ENCODE results near the gene DYNLL2. TPM values are rescaled to one million over a fixed set of nuclear protein-coding genes. Genes with fewer than 3 reads are reported as not detected.

DYNLL2 gene
- total and polyA plus RNA-seq, 9 of the 15 experiments (the other 6 are each of a cell fraction or from before 2014, with no cell fraction given), result 1.8 to 24.5 (median 13.0) TPM

DNA sequence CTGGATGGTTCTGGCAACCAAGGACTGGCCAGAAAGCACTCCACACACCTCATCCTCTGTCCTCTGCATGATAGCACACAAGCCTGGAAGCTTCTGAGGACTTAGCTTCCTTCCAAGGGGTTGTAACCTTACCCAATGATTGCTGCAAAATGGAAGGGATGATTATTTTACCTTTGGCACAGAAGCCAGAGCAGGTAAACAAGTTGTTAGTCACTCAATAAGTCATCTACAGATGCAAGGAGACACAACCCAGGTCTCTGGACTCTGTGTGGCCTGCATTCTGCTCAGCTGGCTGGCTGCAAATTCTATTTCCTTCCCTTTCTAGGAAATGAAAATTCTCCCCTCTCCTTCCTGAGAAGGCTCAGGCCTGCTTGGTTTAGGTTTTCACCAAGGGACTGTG is 26.7 kb upstream of the DYNLL2 start:
- intact Hi-C loops (cut with micrococcal nuclease), result no loop called here
- Histone ChIP-seq H3K9ac (ENCODE audit: insufficient read depth in 1 of 2, low read depth in 2 of 2, low read length in 2 of 2) (no peak overlapping the region), H3K27me3 (ENCODE audit: control insufficient read depth in 2 of 2, insufficient read depth in 2 of 2, low read length in 2 of 2) (peaks cover 26 to 33% of the 10 kb centered on the region in 2 experiments), H3K79me2 (ENCODE audit: control insufficient read depth, insufficient read depth, low read length) (no peaks in the 10 kb centered on the region), H4K20me1 (replicated peaks; ENCODE audit: control insufficient read depth, insufficient read depth, low read length) (no peaks in the 10 kb centered on the region), H3K9me3 (replicated peaks; ENCODE audit: control insufficient read depth, insufficient read depth, low read depth, low read length) (no peaks in the 10 kb centered on the region), H3K27ac (ENCODE audit: extremely low read depth, low read depth, low read length) (no peak overlapping the region), H3K9me1 (ENCODE audit: control insufficient read depth, insufficient read depth, low read length) (peaks cover 3% of the 10 kb centered on the region), H3K4me3 (no peak overlapping the region), H3K4me1 (replicated peaks in 1 of 2; ENCODE audit: control insufficient read depth in 2 of 2, insufficient read depth in 2 of 2, low read length in 2 of 2) (no peaks in the 10 kb centered on the region), H2AFZ (ENCODE audit: low read depth, low read length) (no peak overlapping the region), H3K36me3 (ENCODE audit: control insufficient read depth, insufficient read depth, low read length) (no peaks in the 10 kb centered on the region), H3K4me2 (ENCODE audit: insufficient read depth, low read length) (no peak overlapping the region)
- ChIA-PET POLR2A (no interaction called here), CTCF (ENCODE audit: low intra/inter-chr PET ratio) (interaction anchor here (0.6 kb wide), 1 partner anchor 306 kb away, joined by 3 read pairs; no protein-coding TSS in a partner anchor)
- no TSS peak for BruUV-seq (replicated peaks)
- TF ChIP-seq, protein P1, sequence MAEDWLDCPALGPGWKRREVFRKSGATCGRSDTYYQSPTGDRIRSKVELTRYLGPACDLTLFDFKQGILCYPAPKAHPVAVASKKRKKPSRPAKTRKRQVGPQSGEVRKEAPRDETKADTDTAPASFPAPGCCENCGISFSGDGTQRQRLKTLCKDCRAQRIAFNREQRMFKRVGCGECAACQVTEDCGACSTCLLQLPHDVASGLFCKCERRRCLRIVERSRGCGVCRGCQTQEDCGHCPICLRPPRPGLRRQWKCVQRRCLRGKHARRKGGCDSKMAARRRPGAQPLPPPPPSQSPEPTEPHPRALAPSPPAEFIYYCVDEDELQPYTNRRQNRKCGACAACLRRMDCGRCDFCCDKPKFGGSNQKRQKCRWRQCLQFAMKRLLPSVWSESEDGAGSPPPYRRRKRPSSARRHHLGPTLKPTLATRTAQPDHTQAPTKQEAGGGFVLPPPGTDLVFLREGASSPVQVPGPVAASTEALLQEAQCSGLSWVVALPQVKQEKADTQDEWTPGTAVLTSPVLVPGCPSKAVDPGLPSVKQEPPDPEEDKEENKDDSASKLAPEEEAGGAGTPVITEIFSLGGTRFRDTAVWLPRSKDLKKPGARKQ (CRISPR knock-in tag; IDR thresholded peaks at IDR 0.05), result no peak
- TF ChIP-seq ZBTB1 (CRISPR knock-in tag; IDR thresholded peaks at IDR 0.05; ENCODE audit: borderline replicate concordance, low read depth), result no peak
- no peak for TF ChIP-seq FUS (optimal IDR thresholded peaks at IDR 0.05; ENCODE audit: low read depth, low read length)
- no peak for TF ChIP-seq SMARCC2 (IDR thresholded peaks at IDR 0.05; ENCODE audit: low read depth)
- TF ChIP-seq CSDE1 (IDR thresholded peaks at IDR 0.05), result no peak
- no peak for TF ChIP-seq XRCC5 (IDR thresholded peaks at IDR 0.05; ENCODE audit: low read depth, low read length)
- no peak for FAIRE-seq
- ATAC-seq, result no peak
- no peak for DNase-seq (ENCODE audit: extremely low read depth in 1 of 4, low spot score in 3 of 4)
- in situ Hi-C loops (cut with MboI), result no loop called here
